ENCODE results near the gene COL27A1.

Gene COL27A1

DNA sequence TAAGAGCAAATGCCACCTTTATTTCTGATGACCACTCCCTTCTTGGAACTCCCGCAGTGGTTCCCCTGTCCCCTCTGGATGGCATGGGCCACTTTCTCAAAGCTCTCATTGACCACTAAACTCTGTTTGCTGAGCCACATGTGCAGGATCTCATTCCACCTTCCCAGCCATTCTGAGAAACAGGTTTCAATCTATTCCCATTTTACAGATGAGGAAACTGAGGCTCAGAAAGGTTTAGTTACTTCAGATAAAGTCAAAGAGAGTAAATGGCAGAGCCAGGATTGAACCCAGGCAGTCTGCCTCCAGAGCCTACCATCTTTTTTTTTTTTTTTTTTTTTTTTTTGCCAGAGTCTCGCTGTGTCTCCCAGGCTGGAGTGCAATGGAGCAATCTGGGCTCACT lies 24.2 kb downstream of the COL27A1 start:
- Histone ChIP-seq H2BK15ac (ENCODE audit: low read length) (no peak overlapping the region), H2BK5ac (ENCODE audit: low read length) (no peak overlapping the region), H3K27me3 (ENCODE audit: control insufficient read depth in 3 of 3, insufficient read depth in 3 of 3, low read depth in 1 of 3, low read length in 3 of 3) (no peaks in the 10 kb centered on the region), H3K23ac (ENCODE audit: low read depth, low read length, poor library complexity) (no peak overlapping the region), H2BK120ac (ENCODE audit: low read depth, low read length) (no peak overlapping the region), H4K8ac (ENCODE audit: low read depth, low read length) (no peak overlapping the region), H2AK5ac (ENCODE audit: low read depth, low read length) (no peak overlapping the region), H3K4me1 (ENCODE audit: control insufficient read depth in 2 of 2, insufficient read depth in 1 of 2, low read depth in 1 of 2, low read length in 2 of 2) (peaks cover 20 to 23% of the 10 kb centered on the region in 2 donors), H3K14ac (ENCODE audit: low read length) (no peak overlapping the region), H3K4me3 (ENCODE audit: low read length in 2 of 2) (no peak overlapping the region), H3K18ac (ENCODE audit: low read length) (no peak overlapping the region), H3K4me2 (ENCODE audit: insufficient read depth, low read length, poor library complexity, severe bottlenecking) (no peak overlapping the region), H4K91ac (ENCODE audit: low read depth, low read length, poor library complexity) (no peak overlapping the region), H3K4ac (ENCODE audit: low read length) (no peak overlapping the region), H2BK12ac (ENCODE audit: low read length) (no peak overlapping the region), H3K36me3 (replicated peaks in 1 of 2; ENCODE audit: control insufficient read depth in 2 of 2, insufficient read depth in 2 of 2, low read length in 2 of 2) (peaks cover 0 to 3% of the 10 kb centered on the region in 2 donors), H3K9me3 (replicated peaks in 1 of 2; ENCODE audit: control insufficient read depth in 2 of 2, insufficient read depth in 1 of 2, low read depth in 1 of 2, low read length in 2 of 2) (no peaks in the 10 kb centered on the region), H3K9ac (ENCODE audit: low read depth, low read length, poor library complexity) (no peak overlapping the region), H3K27ac (replicated peaks; ENCODE audit: low read length) (no peak overlapping the region), H2AFZ (ENCODE audit: low read length) (no peak overlapping the region), H3K79me1 (ENCODE audit: low read depth, low read length) (no peaks in the 10 kb centered on the region)
- no peak for DNase-seq (ENCODE audit: low spot score)
- WGBS, 2 donors (ENCODE audit: extremely low coverage in 2 of 2, insufficient read length in 2 of 2, insufficient replicate concordance in 1 of 2) = no CpG with 5 or more reads among the region's 2 CpGs

DNA sequence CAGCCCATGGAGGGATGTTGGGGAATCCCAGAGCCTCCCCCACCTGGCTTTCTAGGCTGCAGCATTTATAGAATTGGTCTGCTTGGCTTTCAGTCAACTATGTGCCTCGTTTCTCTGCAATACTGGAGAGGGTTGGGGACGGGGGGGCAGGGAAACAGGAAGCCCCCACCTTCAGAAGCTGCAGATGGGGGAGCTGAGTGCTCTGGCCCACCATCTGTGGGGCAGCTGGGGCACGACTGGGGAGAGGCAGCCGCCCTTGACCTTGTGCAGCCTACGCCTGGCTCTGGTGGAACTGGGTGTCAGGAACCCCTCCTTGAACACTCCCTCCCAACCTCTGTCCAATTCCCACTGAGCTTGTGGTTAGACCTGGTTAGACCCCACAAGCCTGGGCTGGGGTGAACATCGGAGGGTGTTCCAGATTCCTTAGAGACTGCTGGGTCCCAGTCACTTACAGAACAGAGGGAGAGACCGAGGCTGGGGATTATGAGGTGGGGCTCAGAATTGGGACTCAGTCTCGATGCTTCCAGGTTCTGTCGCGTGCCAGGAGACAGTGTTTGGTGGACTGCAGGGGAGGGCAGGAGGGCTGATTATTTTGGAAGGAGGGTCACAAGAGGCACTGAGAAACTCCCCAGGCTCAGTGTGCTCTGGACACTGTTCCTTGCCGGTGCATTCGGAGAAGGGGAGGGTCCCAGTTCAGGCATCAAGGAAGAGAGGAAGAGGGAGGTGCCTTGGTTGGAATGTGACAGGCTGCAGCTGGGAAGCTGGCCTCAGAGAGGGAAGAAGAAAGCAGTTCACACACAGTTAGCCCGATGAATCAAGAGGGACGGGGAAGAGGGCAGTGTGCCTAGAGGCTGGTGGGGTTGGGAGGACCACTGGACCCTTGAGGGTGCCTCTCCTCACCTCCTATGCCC lies 25.6 kb downstream of the COL27A1 start:
- Histone ChIP-seq H4K91ac (ENCODE audit: low read depth, low read length, poor library complexity) (no peak overlapping the region), H3K14ac (ENCODE audit: low read length) (no peak overlapping the region), H4K8ac (ENCODE audit: low read depth, low read length) (no peak overlapping the region), H3K4me1 (ENCODE audit: control insufficient read depth in 2 of 2, insufficient read depth in 1 of 2, low read depth in 1 of 2, low read length in 2 of 2) (peaks cover 15 to 18% of the 10 kb centered on the region in 2 donors), H3K79me1 (ENCODE audit: low read depth, low read length) (no peaks in the 10 kb centered on the region), H3K4me3 (ENCODE audit: low read length in 2 of 2) (no peak overlapping the region), H3K27me3 (ENCODE audit: control insufficient read depth in 3 of 3, insufficient read depth in 3 of 3, low read depth in 1 of 3, low read length in 3 of 3) (no peaks in the 10 kb centered on the region), H2AFZ (ENCODE audit: low read length) (peak overlapping the region; percentile 30), H3K9me3 (replicated peaks in 1 of 2; ENCODE audit: control insufficient read depth in 2 of 2, insufficient read depth in 1 of 2, low read depth in 1 of 2, low read length in 2 of 2) (no peaks in the 10 kb centered on the region), H3K36me3 (replicated peaks in 1 of 2; ENCODE audit: control insufficient read depth in 2 of 2, insufficient read depth in 2 of 2, low read length in 2 of 2) (peaks cover 0 to 7% of the 10 kb centered on the region in 2 donors), H3K9ac (ENCODE audit: low read depth, low read length, poor library complexity) (no peak overlapping the region), H3K23ac (ENCODE audit: low read depth, low read length, poor library complexity) (no peak overlapping the region), H2BK15ac (ENCODE audit: low read length) (no peak overlapping the region), H3K4me2 (ENCODE audit: insufficient read depth, low read length, poor library complexity, severe bottlenecking) (no peak overlapping the region), H2BK12ac (ENCODE audit: low read length) (no peak overlapping the region), H3K18ac (ENCODE audit: low read length) (peak overlapping the region; percentile 58), H2BK120ac (ENCODE audit: low read depth, low read length) (no peak overlapping the region), H3K27ac (replicated peaks; ENCODE audit: low read length) (no peak overlapping the region), H2BK5ac (ENCODE audit: low read length) (no peak overlapping the region), H2AK5ac (ENCODE audit: low read depth, low read length) (peak overlapping the region; percentile 34), H3K4ac (ENCODE audit: low read length) (no peak overlapping the region)
- no peak for DNase-seq (ENCODE audit: low spot score)
- no CpG with 5 or more reads among the region's 14 CpGs for WGBS, 2 donors (ENCODE audit: extremely low coverage in 2 of 2, insufficient read length in 2 of 2, insufficient replicate concordance in 1 of 2)

DNA sequence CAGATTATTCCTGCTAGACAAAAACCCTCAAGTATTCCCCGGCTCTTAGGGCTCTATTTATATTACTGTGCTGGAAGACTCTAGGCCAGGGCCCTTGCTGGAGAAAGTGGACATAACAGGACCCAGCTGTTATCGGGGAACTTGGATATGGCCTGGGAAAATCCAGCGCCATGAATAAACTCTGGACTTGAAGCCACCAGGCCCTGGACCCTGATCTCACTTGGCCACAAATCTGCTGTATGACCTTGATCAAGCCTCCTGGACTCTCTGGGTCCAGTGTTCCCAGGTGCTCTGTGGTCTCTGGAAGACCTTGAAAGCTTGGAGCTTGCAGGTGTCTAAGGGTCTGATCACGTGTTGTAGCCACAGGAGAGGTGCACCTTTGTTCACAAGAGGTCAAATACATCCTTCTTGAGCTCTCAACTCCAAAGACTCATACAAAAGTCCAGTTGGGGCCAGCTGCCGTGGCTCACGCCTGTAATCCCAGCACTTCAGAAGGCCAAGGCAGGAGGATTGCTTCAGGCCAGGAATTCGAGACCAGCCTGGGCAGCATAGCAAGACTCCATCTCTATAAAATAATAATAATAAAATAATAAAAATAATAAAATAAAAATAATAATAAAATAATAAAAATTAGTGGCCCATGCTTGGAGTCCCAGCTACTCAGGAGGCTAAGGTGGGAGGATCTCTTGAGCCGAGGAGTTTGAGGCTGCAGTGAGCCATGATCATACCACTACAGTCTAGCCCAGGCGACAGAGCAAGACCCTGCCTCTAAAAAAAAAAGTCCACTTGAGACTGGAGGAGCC lies 26.5 kb downstream of the COL27A1 start:
- no peak overlapping the region for H2BK12ac ChIP-seq (ENCODE audit: low read length)
- no peak overlapping the region for H3K4me2 ChIP-seq (ENCODE audit: insufficient read depth, low read length, poor library complexity, severe bottlenecking)
- H3K4me1 ChIP-seq (ENCODE audit: control insufficient read depth in 2 of 2, insufficient read depth in 1 of 2, low read depth in 1 of 2, low read length in 2 of 2) = peaks cover 12 to 15% of the 10 kb centered on the region in 2 donors
- peaks cover 5 to 9% of the 10 kb centered on the region in 2 donors for H3K36me3 ChIP-seq (replicated peaks in 1 of 2; ENCODE audit: control insufficient read depth in 2 of 2, insufficient read depth in 2 of 2, low read length in 2 of 2)
- no peak overlapping the region for H2BK15ac ChIP-seq (ENCODE audit: low read length)
- no peak overlapping the region for H2AK5ac ChIP-seq (ENCODE audit: low read depth, low read length)
- H3K18ac ChIP-seq (ENCODE audit: low read length) = no peak overlapping the region
- H2BK120ac ChIP-seq (ENCODE audit: low read depth, low read length) = no peak overlapping the region
- H3K27ac ChIP-seq (replicated peaks; ENCODE audit: low read length) = no peak overlapping the region
- H3K9me3 ChIP-seq (replicated peaks in 1 of 2; ENCODE audit: control insufficient read depth in 2 of 2, insufficient read depth in 1 of 2, low read depth in 1 of 2, low read length in 2 of 2) = no peaks in the 10 kb centered on the region
- peak overlapping the region; percentile 30 for H2AFZ ChIP-seq (ENCODE audit: low read length)
- DNase-seq (ENCODE audit: low spot score) = no peak
- no peak overlapping the region for H3K23ac ChIP-seq (ENCODE audit: low read depth, low read length, poor library complexity)
- H3K14ac ChIP-seq (ENCODE audit: low read length) = no peak overlapping the region
- WGBS, 2 donors (ENCODE audit: extremely low coverage in 2 of 2, insufficient read length in 2 of 2, insufficient replicate concordance in 1 of 2) = no CpG with 5 or more reads among the region's 9 CpGs
- no peaks in the 10 kb centered on the region for H3K79me1 ChIP-seq (ENCODE audit: low read depth, low read length)
- no peak overlapping the region for H4K91ac ChIP-seq (ENCODE audit: low read depth, low read length, poor library complexity)
- no peaks in the 10 kb centered on the region for H3K27me3 ChIP-seq (ENCODE audit: control insufficient read depth in 3 of 3, insufficient read depth in 3 of 3, low read depth in 1 of 3, low read length in 3 of 3)
- no peak overlapping the region for H3K9ac ChIP-seq (ENCODE audit: low read depth, low read length, poor library complexity)
- no peak overlapping the region for H4K8ac ChIP-seq (ENCODE audit: low read depth, low read length)
- no peak overlapping the region for H3K4me3 ChIP-seq (ENCODE audit: low read length in 2 of 2)
- H3K4ac ChIP-seq (ENCODE audit: low read length) = no peak overlapping the region
- no peak overlapping the region for H2BK5ac ChIP-seq (ENCODE audit: low read length)

DNA sequence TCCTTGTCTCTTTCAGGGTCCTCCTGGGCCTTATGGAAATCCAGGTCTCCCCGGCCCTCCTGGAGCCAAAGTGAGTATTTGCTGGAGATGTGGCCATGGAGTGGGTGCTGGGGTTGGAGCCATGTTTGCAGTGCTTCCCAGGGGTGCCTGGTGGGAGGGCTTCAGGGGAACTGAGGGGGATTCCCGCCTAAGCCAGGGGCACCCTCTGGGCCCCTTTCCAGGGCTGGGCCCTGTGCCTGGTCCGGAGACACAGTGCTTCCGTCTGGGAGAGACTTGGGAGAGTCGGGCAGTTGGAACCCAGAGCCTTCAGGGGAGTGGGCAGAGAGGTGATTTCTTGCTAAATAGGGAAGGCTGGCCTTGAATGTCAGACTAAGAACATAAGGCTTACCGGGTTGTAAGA lies 27.7 kb downstream of the COL27A1 start:
- no peak overlapping the region for H3K18ac ChIP-seq (ENCODE audit: low read length)
- no CpG with 5 or more reads among the region's 6 CpGs for WGBS, 2 donors (ENCODE audit: extremely low coverage in 2 of 2, insufficient read length in 2 of 2, insufficient replicate concordance in 1 of 2)

More for the DNA sequence above, 27.7 kb downstream of the COL27A1 start:
- H3K79me1 ChIP-seq (ENCODE audit: low read depth, low read length) = no peaks in the 10 kb centered on the region
- peaks cover 2 to 3% of the 10 kb centered on the region in 2 donors for H3K9me3 ChIP-seq (replicated peaks in 1 of 2; ENCODE audit: control insufficient read depth in 2 of 2, insufficient read depth in 1 of 2, low read depth in 1 of 2, low read length in 2 of 2)
- no peak overlapping the region for H2BK15ac ChIP-seq (ENCODE audit: low read length)
- no peak overlapping the region for H4K91ac ChIP-seq (ENCODE audit: low read depth, low read length, poor library complexity)
- H3K9ac ChIP-seq (ENCODE audit: low read depth, low read length, poor library complexity) = no peak overlapping the region
- no peak for DNase-seq (ENCODE audit: low spot score)
- H2BK12ac ChIP-seq (ENCODE audit: low read length) = no peak overlapping the region
- H3K4me2 ChIP-seq (ENCODE audit: insufficient read depth, low read length, poor library complexity, severe bottlenecking) = no peak overlapping the region
- no peaks in the 10 kb centered on the region for H3K27me3 ChIP-seq (ENCODE audit: control insufficient read depth in 3 of 3, insufficient read depth in 3 of 3, low read depth in 1 of 3, low read length in 3 of 3)
- H3K4me1 ChIP-seq (ENCODE audit: control insufficient read depth in 2 of 2, insufficient read depth in 1 of 2, low read depth in 1 of 2, low read length in 2 of 2) = peaks cover 9 to 11% of the 10 kb centered on the region in 2 donors
- no peak overlapping the region for H3K4ac ChIP-seq (ENCODE audit: low read length)
- no peak overlapping the region for H3K4me3 ChIP-seq (ENCODE audit: low read length in 2 of 2)
- H2BK120ac ChIP-seq (ENCODE audit: low read depth, low read length) = no peak overlapping the region
- H3K14ac ChIP-seq (ENCODE audit: low read length) = no peak overlapping the region
- H3K36me3 ChIP-seq (replicated peaks in 1 of 2; ENCODE audit: control insufficient read depth in 2 of 2, insufficient read depth in 2 of 2, low read length in 2 of 2) = peaks cover 5 to 9% of the 10 kb centered on the region in 2 donors
- H2AFZ ChIP-seq (ENCODE audit: low read length) = no peak overlapping the region
- no peak overlapping the region for H3K23ac ChIP-seq (ENCODE audit: low read depth, low read length, poor library complexity)
- no peak overlapping the region for H4K8ac ChIP-seq (ENCODE audit: low read depth, low read length)
- no peak overlapping the region for H2BK5ac ChIP-seq (ENCODE audit: low read length)
- no peak overlapping the region for H2AK5ac ChIP-seq (ENCODE audit: low read depth, low read length)
- no peak overlapping the region for H3K27ac ChIP-seq (replicated peaks; ENCODE audit: low read length)

Measured in neuronal stem cell (in vitro differentiated cells).